B cell (primary cell): ENCODE data around the gene CDKN2D. TPM values are rescaled to one million over a fixed set of nuclear protein-coding genes. Genes with fewer than 3 reads are reported as not detected.

Source experiments
- ATAC-seq: fragments of 200-7000 bp; cut with Tn5 transposase; one replicate; pipeline ENCODE4 v1.10.0; 2021; ENCODE audit warnings: low read depth, mild to moderate bottlenecking, moderate number of reproducible peaks, moderate library complexity
- CTCF ChIA-PET: fragments of 350-600 bp; sonication (Branson Sonifier 250); formaldehyde crosslinking; loops from one replicate; lab custom pipeline; 2021; ENCODE audit warnings: antibody characterized with exemption, inconsistent platforms; lab: Charles Lee
- POLR2A ChIA-PET: fragments of 350-600 bp; sonication (Branson Sonifier 250); formaldehyde crosslinking; loops from one replicate; lab custom pipeline; 2021; ENCODE audit warnings: antibody characterized with exemption; lab: Charles Lee
- DNase-seq: peaks from one replicate; pipeline ENCODE4 v3.0.0; 2013
- H2AFZ ChIP-seq: 2 replicates; pipeline ENCODE4 v1.6.1; 2012; ENCODE audit warnings: mild to moderate bottlenecking, low read depth, low read length; ENCODE audit not compliant: insufficient read depth, poor library complexity, severe bottlenecking
- H3K27ac ChIP-seq, 2 donors: 1 replicate in 1 of 2; 2 replicates in 1 of 2; pipeline ENCODE4 v1.5.1; 2012 to 2013; ENCODE audit warnings: low read length in 2 of 2, mild to moderate bottlenecking in 2 of 2, moderate library complexity in 1 of 2
- H3K27me3 ChIP-seq, 4 experiments: fragments of 200-600 bp in 1 of 4; sonication (generic) in 1 of 4; replicated peaks in 1 of 4; 1 replicate in 2 of 4; 2 replicates in 2 of 4; pipeline versions ENCODE4 v1.6.1 to v1.7.0; 2013 to 2016; ENCODE audit warnings: low read length in 3 of 4, mild to moderate bottlenecking in 2 of 4, mixed read lengths in 1 of 4, moderate library complexity in 1 of 4; ENCODE audit not compliant: insufficient read depth in 4 of 4, control insufficient read depth in 3 of 4; ENCODE audit errors: control extremely low read depth in 1 of 4
- H3K36me3 ChIP-seq, 2 experiments: replicated peaks in 1 of 2; 1 replicate in 1 of 2; 2 replicates in 1 of 2; pipeline versions ENCODE4 v1.6.1 to v1.7.1; 2013; ENCODE audit warnings: low read length in 1 of 2; ENCODE audit not compliant: insufficient read depth in 2 of 2, control insufficient read depth in 1 of 2; ENCODE audit errors: control extremely low read depth in 1 of 2, extremely low read depth in 1 of 2
- H3K4me1 ChIP-seq, 2 donors: fragments of 200-600 bp in 1 of 2; sonication (generic) in 1 of 2; 1 replicate in 1 of 2; 2 replicates in 1 of 2; pipeline versions ENCODE4 v1.5.1 to v1.6.1; 2013 to 2017; ENCODE audit warnings: low read length in 2 of 2; ENCODE audit not compliant: control insufficient read depth in 2 of 2, insufficient read depth in 2 of 2
- H3K4me2 ChIP-seq: replicated peaks from 2 replicates; pipeline ENCODE3; 2012; ENCODE audit warnings: mild to moderate bottlenecking, low read depth, low read length; ENCODE audit not compliant: poor library complexity, severe bottlenecking
- H3K4me3 ChIP-seq, 5 experiments: fragments of 200-600 bp in 1 of 5; sonication (generic) in 1 of 5; 1 replicate in 3 of 5; 2 replicates in 2 of 5; pipeline versions ENCODE4 v1.5.1 to v1.7.0; 2011 to 2016; ENCODE audit warnings: low read length in 4 of 5, mild to moderate bottlenecking in 4 of 5, low read depth in 2 of 5, control low read depth in 1 of 5, moderate library complexity in 1 of 5; ENCODE audit not compliant: insufficient read depth in 1 of 5; ENCODE audit errors: control extremely low read depth in 1 of 5, extremely low read depth in 1 of 5
- H3K79me2 ChIP-seq: fragments of 200-600 bp; sonication (generic); one replicate; pipeline ENCODE4 v1.6.0; 2016; ENCODE audit warnings: low read length; ENCODE audit not compliant: control insufficient read depth, insufficient read depth
- H3K9ac ChIP-seq: fragments of 200-600 bp; sonication (generic); 2 replicates; pipeline ENCODE4 v1.6.1; 2017; ENCODE audit warnings: mild to moderate bottlenecking, low read length, moderate library complexity
- H3K9me3 ChIP-seq, 3 donors: one replicate each; pipeline versions ENCODE4 v1.6.1 to v1.7.1; 2013; ENCODE audit warnings: low read length in 2 of 3; ENCODE audit not compliant: control insufficient read depth in 2 of 3, insufficient read depth in 1 of 3; ENCODE audit errors: control extremely low read depth in 1 of 3
- H4K20me1 ChIP-seq: 2 replicates; pipeline ENCODE4 v1.6.0; 2012; ENCODE audit warnings: mild to moderate bottlenecking, low read length; ENCODE audit not compliant: insufficient read depth, control insufficient read depth, poor library complexity, severe bottlenecking
- H3K27ac Mint-ChIP-seq: one replicate; pipeline ENCODE4 v1.8.0; 2021; ENCODE audit warnings: mixed read lengths
- H3K27me3 Mint-ChIP-seq: one replicate; pipeline ENCODE4 v1.8.0; 2021; ENCODE audit warnings: mixed read lengths
- H3K4me1 Mint-ChIP-seq: one replicate; pipeline ENCODE4 v1.8.0; 2021; ENCODE audit warnings: mixed read lengths
- H3K4me3 Mint-ChIP-seq: one replicate; pipeline ENCODE4 v1.8.0; 2021; ENCODE audit warnings: mixed read lengths
- H3K9me3 Mint-ChIP-seq: one replicate; pipeline ENCODE4 v1.8.0; 2022; ENCODE audit warnings: mixed read lengths; ENCODE audit not compliant: insufficient read depth
- EZH2 ChIP-seq: IDR thresholded peaks from 2 replicates; pipeline ENCODE4 v1.6.1; 2012; ENCODE audit warnings: borderline replicate concordance, low read depth, mild to moderate bottlenecking, moderate library complexity, low read length; ENCODE audit not compliant: insufficient read depth, poor library complexity, severe bottlenecking
- WGBS: methylation state at CpG from one replicate; pipeline ENCODE4 v1.1.5; 2013; ENCODE audit warnings: missing lambda C conversion rate; ENCODE audit not compliant: insufficient coverage; 5-methylcytosine and 5-hydroxymethylcytosine counted together
- intact Hi-C: fragments of 100-400 bp; cut with micrococcal nuclease; formaldehyde crosslinking; loops from one replicate; pipeline ENCODE4 v1.10.0; 2022
- polyA plus RNA-seq: library from polyadenylated mRNA; depleted of rRNA; stranded (reverse); fragments of >200 nt; gene quantifications from 2 replicates; pipeline ENCODE4 v1.2.3, GENCODE V29; 2012
- total RNA-seq, 2 donors: library from RNA; stranded (reverse); fragments of 120-200 nt in 1 of 2; gene quantifications; 1 replicate in 1 of 2; 2 replicates in 1 of 2; pipeline versions ENCODE4 v1.2.3 to v1.2.4, GENCODE V29; 2013 to 2022
- TF ChIP-seq, protein P1 (sequence below): fragments of 200-600 bp; IDR thresholded peaks from one replicate; pipeline ENCODE4 v1.8.0; 2022; ENCODE audit warnings: antibody characterized with exemption, mild to moderate bottlenecking

CDKN2D gene
- total and polyA plus RNA-seq, 2 donors (not counting 1 experiment from before 2014, with no cell fraction given) = 38.4 to 122 TPM

DNA sequence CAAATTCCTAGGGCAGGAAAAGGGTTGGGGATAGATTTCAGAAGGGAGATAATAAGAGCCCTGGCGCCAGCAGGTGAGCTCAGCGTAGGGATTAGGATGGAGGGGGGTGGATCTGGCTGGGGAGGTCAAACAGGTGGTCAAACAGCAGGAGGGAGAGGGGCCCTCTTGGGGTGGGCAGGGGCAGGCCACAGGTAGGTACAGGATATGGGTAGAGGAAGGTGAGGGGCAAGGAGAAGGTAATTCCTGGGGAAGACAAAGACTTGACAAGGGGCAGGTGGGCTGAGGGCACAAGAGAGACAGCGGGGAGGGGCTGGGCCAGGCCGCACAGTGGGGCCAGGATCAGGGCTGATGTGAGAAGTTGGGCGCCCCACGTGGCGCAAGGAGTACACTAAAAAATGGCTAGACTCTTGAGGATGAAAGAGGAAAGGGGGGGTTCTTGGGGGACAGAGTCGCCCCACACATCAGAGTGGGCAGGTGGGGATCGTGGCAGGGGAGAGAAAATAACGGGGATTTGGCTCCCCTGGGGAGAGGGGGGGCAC is 3.7 kb downstream of the CDKN2D start:
- ChIA-PET CTCF (interaction anchor here (0.6 kb wide), 1 partner anchor 169 kb away, joined by 3 read pairs; no protein-coding TSS in a partner anchor), POLR2A (interaction anchor here (0.6 to 2.2 kb wide), 7 partner anchors 12 to 88 kb away, joined by 3 to 16 read pairs (median 4); partner anchors contain the start of genes ATG4D and KEAP1)
- peak overlapping the region; percentile 95 for H3K4me3 Mint-ChIP-seq
- peak overlapping the region; percentile 87 for H3K9ac ChIP-seq
- TF ChIP-seq, protein P1, sequence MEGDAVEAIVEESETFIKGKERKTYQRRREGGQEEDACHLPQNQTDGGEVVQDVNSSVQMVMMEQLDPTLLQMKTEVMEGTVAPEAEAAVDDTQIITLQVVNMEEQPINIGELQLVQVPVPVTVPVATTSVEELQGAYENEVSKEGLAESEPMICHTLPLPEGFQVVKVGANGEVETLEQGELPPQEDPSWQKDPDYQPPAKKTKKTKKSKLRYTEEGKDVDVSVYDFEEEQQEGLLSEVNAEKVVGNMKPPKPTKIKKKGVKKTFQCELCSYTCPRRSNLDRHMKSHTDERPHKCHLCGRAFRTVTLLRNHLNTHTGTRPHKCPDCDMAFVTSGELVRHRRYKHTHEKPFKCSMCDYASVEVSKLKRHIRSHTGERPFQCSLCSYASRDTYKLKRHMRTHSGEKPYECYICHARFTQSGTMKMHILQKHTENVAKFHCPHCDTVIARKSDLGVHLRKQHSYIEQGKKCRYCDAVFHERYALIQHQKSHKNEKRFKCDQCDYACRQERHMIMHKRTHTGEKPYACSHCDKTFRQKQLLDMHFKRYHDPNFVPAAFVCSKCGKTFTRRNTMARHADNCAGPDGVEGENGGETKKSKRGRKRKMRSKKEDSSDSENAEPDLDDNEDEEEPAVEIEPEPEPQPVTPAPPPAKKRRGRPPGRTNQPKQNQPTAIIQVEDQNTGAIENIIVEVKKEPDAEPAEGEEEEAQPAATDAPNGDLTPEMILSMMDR = no peak
- no peak for TF ChIP-seq EZH2
- H3K9me3 Mint-ChIP-seq = no peaks in the 10 kb centered on the region
- H3K36me3 ChIP-seq = peaks cover 2 to 25% of the 10 kb centered on the region in 2 experiments
- no peaks in the 10 kb centered on the region for H3K9me3 ChIP-seq
- H3K79me2 ChIP-seq = peaks cover 51% of the 10 kb centered on the region
- no peaks in the 10 kb centered on the region for H3K27me3 ChIP-seq
- peak overlapping the region; percentile 82 for H3K4me2 ChIP-seq
- WGBS = 8% methylated on average over 10 of the region's 10 CpGs
- H3K27ac ChIP-seq = peak overlapping the region; percentile 79 to 80
- no peaks in the 10 kb centered on the region for H3K27me3 Mint-ChIP-seq
- peak; percentile 83 for DNase-seq
- H3K4me3 ChIP-seq = peak overlapping the region; percentile 45 to 99 (median 92)
- intact Hi-C loops = loop anchor here (1.0 to 5.0 kb wide), 3 partner anchors 11 to 148 kb away; no protein-coding TSS in a partner anchor
- peak overlapping the region; percentile 96 for H3K27ac Mint-ChIP-seq
- peaks cover 44% of the 10 kb centered on the region for H3K4me1 Mint-ChIP-seq
- peaks cover 49% of the 10 kb centered on the region for H4K20me1 ChIP-seq
- H3K4me1 ChIP-seq = peaks cover 28 to 41% of the 10 kb centered on the region in 2 donors
- peak overlapping the region; percentile 67 for H2AFZ ChIP-seq
- no peak for ATAC-seq

DNA sequence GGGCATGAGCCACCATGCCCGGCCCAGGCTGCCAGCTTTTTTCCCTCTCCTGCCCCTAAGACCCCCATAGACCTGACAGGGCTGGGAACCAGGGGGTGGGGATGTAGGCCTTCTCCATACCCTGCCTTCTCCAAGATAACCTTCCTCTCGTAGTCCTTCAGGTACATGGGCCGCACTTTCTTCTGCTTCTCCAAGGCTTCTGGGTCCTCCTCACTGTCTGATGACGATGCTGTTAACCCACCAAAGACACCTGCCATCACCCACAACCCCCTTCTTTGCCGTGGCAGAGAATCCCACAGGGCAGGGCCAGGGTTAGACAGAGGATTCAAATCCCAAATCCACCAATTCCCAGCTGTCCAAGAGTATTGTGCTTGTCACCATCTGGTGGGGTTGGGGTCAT is 6.2 kb downstream of the CDKN2D start:
- Histone ChIP-seq H3K9me3 (no peaks in the 10 kb centered on the region), H3K36me3 (peaks cover 2 to 42% of the 10 kb centered on the region in 2 experiments), H3K9ac (no peak overlapping the region), H3K4me3 (no peak overlapping the region), H3K79me2 (peaks cover 51% of the 10 kb centered on the region), H3K27me3 (no peaks in the 10 kb centered on the region), H4K20me1 (peaks cover 58% of the 10 kb centered on the region), H3K4me1 (peaks cover 24 to 28% of the 10 kb centered on the region in 2 donors), H3K27ac (no peak overlapping the region), H3K4me2 (no peak overlapping the region), H2AFZ (no peak overlapping the region)
- Mint-ChIP-seq H3K4me3 (no peak overlapping the region), H3K4me1 (peaks cover 29% of the 10 kb centered on the region), H3K9me3 (no peaks in the 10 kb centered on the region), H3K27ac (no peak overlapping the region), H3K27me3 (no peaks in the 10 kb centered on the region)
- DNase-seq = no peak
- no peak for ATAC-seq
- intact Hi-C loops = no loop called here
- TF ChIP-seq EZH2 = no peak
- TF ChIP-seq, protein P1 = no peak
- ChIA-PET POLR2A (interaction anchor here (0.8 to 2.3 kb wide), 2 partner anchors 9 to 148 kb away, joined by 3 to 6 read pairs; no protein-coding TSS in a partner anchor), CTCF (interaction anchor here (1.2 to 1.6 kb wide), 3 partner anchors 11 to 82 kb away, joined by 4 to 10 read pairs (median 5); no protein-coding TSS in a partner anchor)
- 100% methylated on average over 3 of the region's 5 CpGs for WGBS
